GM12878 (cell line): Measurements from ENCODE around the gene A1BG. TPM values are rescaled to one million over a fixed set of nuclear protein-coding genes. Genes with fewer than 3 reads are reported as not detected.

Experiments used
- ATF2 ChIP-seq: IDR thresholded peaks from 2 replicates; pipeline ENCODE4 v1.6.1; 2012; ENCODE audit warnings: low read length, inconsistent platforms
- BCLAF1 ChIP-seq: fragments of 450-650 bp; IDR thresholded peaks from 2 replicates; pipeline ENCODE4 v1.6.1; 2017; ENCODE audit warnings: antibody characterized with exemption, mild to moderate bottlenecking, moderate library complexity
- CHD2 ChIP-seq: IDR thresholded peaks from 2 replicates; pipeline ENCODE4 v1.6.1; 2011; ENCODE audit warnings: low read depth, low read length, improper control_type of control experiment, borderline replicate concordance
- CREB1 ChIP-seq: IDR thresholded peaks from 2 replicates; pipeline ENCODE4 v1.6.1; 2012; ENCODE audit warnings: low read depth, mild to moderate bottlenecking, inconsistent platforms
- CREM ChIP-seq: IDR thresholded peaks from 2 replicates; pipeline ENCODE4 v1.6.1; 2014; ENCODE audit warnings: antibody characterized with exemption, low read depth
- E2F8 ChIP-seq: fragments of 450-650 bp; IDR thresholded peaks from 2 replicates; pipeline ENCODE4 v1.6.1; 2018; ENCODE audit warnings: mild to moderate bottlenecking, low read depth, moderate library complexity; ENCODE audit not compliant: partially characterized antibody
- FOXK2 ChIP-seq: fragments of 450-650 bp; IDR thresholded peaks from 2 replicates; pipeline ENCODE4 v1.6.1; 2017; ENCODE audit warnings: mild to moderate bottlenecking, moderate library complexity
- IKZF1 ChIP-seq: fragments of 450-650 bp; conservative IDR thresholded peaks from 2 replicates; pipeline ENCODE4 v1.6.1; 2017; ENCODE audit warnings: antibody characterized with exemption, mild to moderate bottlenecking
- MXI1 ChIP-seq: fragments of 150-350 bp; IDR thresholded peaks from 2 replicates; pipeline ENCODE4 v1.6.1; 2011; ENCODE audit warnings: low read depth, mild to moderate bottlenecking, inconsistent platforms, low read length, improper control_type of control experiment
- MYC ChIP-seq: IDR thresholded peaks from 2 replicates; pipeline ENCODE4 v1.6.1; 2011; ENCODE audit warnings: mild to moderate bottlenecking, low read length, moderate library complexity, inconsistent platforms; ENCODE audit not compliant: insufficient read depth, insufficient replicate concordance, insufficient read length, severe bottlenecking
- NRF1 ChIP-seq: conservative IDR thresholded peaks from 2 replicates; pipeline ENCODE4 v1.6.1; 2011; ENCODE audit warnings: mild to moderate bottlenecking, low read depth, low read length, improper control_type of control experiment
- RAD51 ChIP-seq: fragments of 450-650 bp; IDR thresholded peaks from 2 replicates; pipeline ENCODE4 v1.6.1; 2016; ENCODE audit warnings: moderate library complexity, mild to moderate bottlenecking, inconsistent platforms
- SMAD1 ChIP-seq: fragments of 450-650 bp; IDR thresholded peaks from 2 replicates; pipeline ENCODE4 v1.6.1; 2018; ENCODE audit warnings: mild to moderate bottlenecking, low read depth; ENCODE audit not compliant: partially characterized antibody
- STAT1 ChIP-seq: fragments of 450-650 bp; conservative IDR thresholded peaks from 2 replicates; pipeline ENCODE4 v1.6.1; 2014; ENCODE audit warnings: antibody characterized with exemption, mild to moderate bottlenecking
- ZNF207 ChIP-seq: fragments of 450-650 bp; IDR thresholded peaks from 2 replicates; pipeline ENCODE4 v1.6.1; 2014; ENCODE audit warnings: antibody characterized with exemption, mild to moderate bottlenecking, borderline replicate concordance
- polyA plus RNA-seq, 11 experiments: library from polyadenylated mRNA; depleted of rRNA in 4 of 11; unstranded in 6 of 11; stranded (reverse) in 5 of 11; fragments of >200 nt; fragmentation: Nextera tagmentation in 4 of 11; fragmentation: Illumina TruSeq in 1 of 11; extraction: Ambion mirVana in 4 of 11; extraction: Trizol in 1 of 11; gene quantifications; 1 replicate in 1 of 11; 2 replicates in 10 of 11; pipeline versions ENCODE4 v1.2.1 to v1.2.3, GENCODE V29; 2011 to 2016; ENCODE audit warnings: inconsistent platforms in 2 of 11, missing spikeins in 2 of 11, low read depth in 1 of 11
- total RNA-seq, 4 experiments: library from RNA; depleted of rRNA in 3 of 4; stranded (reverse); fragments of >200 nt in 3 of 4; fragmentation: Illumina TruSeq in 1 of 4; extraction: Trizol in 1 of 4; gene quantifications; 2 replicates each; pipeline versions ENCODE4 v1.2.1 to v1.2.3, GENCODE V29; 2013 to 2021

Gene A1BG
- total and polyA plus RNA-seq, 10 of the 15 experiments (the other 5 are each of a cell fraction or from before 2014, with no cell fraction given), result 0.34 to 29.6 (median 11.8) TPM

- TF ChIP-seq IKZF1 (peak; percentile 90), FOXK2 (no peak), MYC (peak; percentile 55), CREB1 (peak; percentile 93), ZNF207 (no peak), NRF1 (peak; percentile 66), CHD2 (peak; percentile 76), MXI1 (peak; percentile 99), CREM (peak; percentile 86), STAT1 (no peak), BCLAF1 (no peak), ATF2 (no peak), SMAD1 (no peak), E2F8 (peak; percentile 82), RAD51 (peak; percentile 56)
Measured at GRCh38 chr19:58386576-58387337, 33.5 kb upstream of the A1BG start, which contains the start of gene RPS5 (continued).
